HG03354 (cell line): ENCODE measurements around the gene YWHAB.
A peak's percentile ranks its signal among the peaks of the same experiment; 100 is the strongest.
"Not testable (repeated sequence)": the region's sequence is repeated elsewhere in the genome, so short reads cannot be mapped to it uniquely, and the experiment has no call there.

Experiments used
- ATAC-seq: cut with Tn5 transposase; IDR thresholded peaks from one replicate; pipeline ENCODE4 v1.9.1; 2021; ENCODE audit warnings: mild to moderate bottlenecking; ENCODE audit not compliant: unreplicated experiment, poor library complexity, severe bottlenecking

The YWHAB gene

GRCh38 chr20:44885392-44886265, at the start of gene YWHAB:
YWHAB (plus strand) TSS chr20:44885705; CDS start chr20:44901534, 15,829 bp downstream.
- ATAC-seq: peak; percentile 93

- no peak for ATAC-seq
Observed at GRCh38 chr20:44836601-44837120, 48.8 kb upstream of the YWHAB start.

- ATAC-seq: no peak
Observed at GRCh38 chr20:44837946-44838345, 47.6 kb upstream of the YWHAB start.

- ATAC-seq: no peak
Observed at GRCh38 chr20:44838521-44838920, 47.0 kb upstream of the YWHAB start.

- ATAC-seq: no peak
Observed at GRCh38 chr20:44839481-44839880, 46.0 kb upstream of the YWHAB start.

- no peak for ATAC-seq
Observed at GRCh38 chr20:44840826-44841225, 44.7 kb upstream of the YWHAB start.

GRCh38 chr20:44841955-44842354, 43.5 kb upstream of the YWHAB start:
- ATAC-seq: no peak

- no peak for ATAC-seq
Observed at GRCh38 chr20:44843876-44844275, 41.6 kb upstream of the YWHAB start.

GRCh38 chr20:44848254-44849015, 37.1 kb upstream of the YWHAB start:
- ATAC-seq: no peak

GRCh38 chr20:44849703-44850102, 35.8 kb upstream of the YWHAB start:
- ATAC-seq: no peak

- ATAC-seq: no peak
Observed at GRCh38 chr20:44850272-44850671, 35.2 kb upstream of the YWHAB start.

- ATAC-seq: no peak
Observed at GRCh38 chr20:44850837-44851236, 34.7 kb upstream of the YWHAB start.

- no peak for ATAC-seq
Observed at GRCh38 chr20:44851545-44851944, 34.0 kb upstream of the YWHAB start.

GRCh38 chr20:44856442-44856841, 29.1 kb upstream of the YWHAB start:
- ATAC-seq: no peak

- no peak for ATAC-seq
Observed at GRCh38 chr20:44856856-44857448, 28.6 kb upstream of the YWHAB start.

GRCh38 chr20:44858606-44859360, 26.7 kb upstream of the YWHAB start:
- ATAC-seq: no peak

GRCh38 chr20:44861531-44862006, 23.9 kb upstream of the YWHAB start:
- no peak for ATAC-seq

GRCh38 chr20:44862286-44862685, 23.2 kb upstream of the YWHAB start:
- ATAC-seq: no peak

- not testable (repeated sequence) for ATAC-seq
Observed at GRCh38 chr20:44863365-44864084, 22.0 kb upstream of the YWHAB start.
